Common myeloid progenitor, CD34-positive (primary cell): ENCODE data around the gene SANBR.
A peak's percentile ranks its signal among the peaks of the same experiment; 100 is the strongest.

ENCODE experiments used
- CTCF ChIA-PET: fragments of 350-600 bp; sonication (Branson Sonifier 250); formaldehyde crosslinking; loops from one replicate; lab custom pipeline; 2021; ENCODE audit warnings: antibody characterized with exemption; lab: Charles Lee
- POLR2A ChIA-PET: fragments of 350-600 bp; sonication (Branson Sonifier 250); formaldehyde crosslinking; loops from one replicate; lab custom pipeline; 2021; ENCODE audit warnings: antibody characterized with exemption; lab: Charles Lee
- DNase-seq, 3 donors: peaks; one replicate each; pipeline versions ENCODE4 v3.0.0 to v3.0.0-alpha.2; 2013
- H3K27ac ChIP-seq, 2 experiments: 1 replicate in 1 of 2; 2 replicates in 1 of 2; pipeline ENCODE4 v1.7.0; 2013; ENCODE audit warnings: inconsistent platforms in 2 of 2, low read length in 2 of 2, mild to moderate bottlenecking in 2 of 2, low read depth in 1 of 2, moderate library complexity in 1 of 2; ENCODE audit not compliant: severe bottlenecking in 2 of 2, insufficient read depth in 1 of 2, poor library complexity in 1 of 2
- H3K27me3 ChIP-seq, 5 experiments: replicated peaks in 2 of 5; 1 replicate in 3 of 5; 2 replicates in 2 of 5; pipeline versions ENCODE4 v1.6.1 to v1.7.0; 2013; ENCODE audit warnings: low read length in 4 of 5, mild to moderate bottlenecking in 2 of 5, moderate library complexity in 2 of 5, inconsistent platforms in 1 of 5; ENCODE audit not compliant: insufficient read depth in 5 of 5, control insufficient read depth in 4 of 5
- H3K36me3 ChIP-seq, 4 experiments: 1 replicate in 2 of 4; 2 replicates in 2 of 4; pipeline versions ENCODE4 v1.6.1 to v1.7.0; 2013; ENCODE audit warnings: low read length in 3 of 4, control low read depth in 1 of 4, mild to moderate bottlenecking in 1 of 4; ENCODE audit not compliant: control insufficient read depth in 4 of 4, insufficient read depth in 4 of 4
- H3K4me1 ChIP-seq, 4 experiments: 1 replicate in 3 of 4; 2 replicates in 1 of 4; pipeline versions ENCODE4 v1.6.1 to v1.7.1; 2013; ENCODE audit warnings: low read length in 3 of 4, mild to moderate bottlenecking in 3 of 4, control low read depth in 1 of 4, inconsistent platforms in 1 of 4, moderate library complexity in 1 of 4; ENCODE audit not compliant: control insufficient read depth in 4 of 4, insufficient read depth in 4 of 4; ENCODE audit errors: control extremely low read depth in 1 of 4
- H3K4me3 ChIP-seq, 7 experiments: 1 replicate in 4 of 7; 2 replicates in 3 of 7; pipeline versions ENCODE4 v1.5.1 to v1.7.0; 2013; ENCODE audit warnings: mild to moderate bottlenecking in 7 of 7, low read length in 6 of 7, moderate library complexity in 6 of 7, inconsistent platforms in 2 of 7, low read depth in 2 of 7, control low read depth in 1 of 7; ENCODE audit not compliant: insufficient read depth in 4 of 7, control insufficient read depth in 1 of 7; ENCODE audit errors: extremely low read depth in 1 of 7
- H3K9me3 ChIP-seq, 5 experiments: 1 replicate in 4 of 5; 2 replicates in 1 of 5; pipeline versions ENCODE4 v1.6.1 to v1.7.1; 2013; ENCODE audit warnings: low read length in 4 of 5, mild to moderate bottlenecking in 2 of 5, inconsistent platforms in 1 of 5, low read depth in 1 of 5, moderate library complexity in 1 of 5; ENCODE audit not compliant: control insufficient read depth in 4 of 5, insufficient read depth in 2 of 5; ENCODE audit errors: control extremely low read depth in 1 of 5
- WGBS: methylation state at CpG from one replicate; pipeline ENCODE4 v1.1.5; 2013; ENCODE audit not compliant: insufficient coverage; 5-methylcytosine and 5-hydroxymethylcytosine counted together

SANBR gene

DNA sequence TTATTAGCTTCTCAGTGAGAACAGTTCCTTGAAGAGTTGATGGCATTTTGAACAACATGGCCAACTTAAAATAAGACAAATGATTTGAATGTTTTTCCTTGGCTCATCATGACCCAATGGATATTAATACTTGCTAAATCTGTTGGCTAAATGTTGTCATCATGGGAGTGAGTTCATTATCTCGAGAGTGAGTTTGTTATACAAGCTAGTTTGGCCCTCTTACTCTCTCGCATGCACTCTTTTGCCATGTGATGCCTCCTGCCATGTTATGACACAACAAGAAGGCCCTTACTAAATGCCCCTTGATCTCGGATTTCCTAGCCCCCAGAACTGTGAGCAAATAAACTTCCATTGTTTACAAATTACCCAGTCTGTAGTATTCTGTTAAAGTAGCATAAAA is 22.9 kb upstream of the SANBR start:
- Histone ChIP-seq H3K36me3 (peaks cover 2 to 26% (median 12%) of the 10 kb centered on the region in 4 experiments), H3K4me3 (no peak overlapping the region), H3K27ac (no peak overlapping the region), H3K9me3 (no peaks in the 10 kb centered on the region), H3K27me3 (no peaks in the 10 kb centered on the region), H3K4me1 (peaks cover 0 to 7% (median 5%) of the 10 kb centered on the region in 4 experiments)
- ChIA-PET CTCF (interaction anchor here (1.1 kb wide), 1 partner anchor 17 kb away, joined by 3 read pairs; no protein-coding TSS in a partner anchor), POLR2A (no interaction called here)
- no peak for DNase-seq
- 100% methylated on average over 1 of the region's 3 CpGs for WGBS

DNA sequence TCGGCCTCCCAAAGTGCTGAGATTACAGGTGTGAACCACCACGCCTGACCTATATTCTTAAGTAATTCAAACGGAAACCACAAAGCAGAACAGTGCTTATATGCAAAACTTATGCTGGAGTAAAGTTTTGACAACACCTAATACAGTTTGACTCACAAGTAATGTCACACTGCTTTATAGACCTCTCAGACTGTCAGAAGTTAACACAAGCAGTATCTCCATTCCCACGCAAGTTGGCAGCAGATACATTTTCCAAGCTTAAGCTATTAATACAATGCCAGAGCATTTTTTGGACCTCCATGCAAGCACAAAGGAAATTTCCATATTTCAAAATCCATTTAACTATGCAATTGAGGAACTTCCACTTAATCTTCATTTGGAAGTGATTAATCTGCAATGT is 21.0 kb upstream of the SANBR start:
- H3K27ac ChIP-seq, result peak overlapping the region in 1 of 2 experiments; percentile 1
- DNase-seq, result no peak
- peaks cover 7 to 37% (median 23%) of the 10 kb centered on the region in 4 experiments for H3K36me3 ChIP-seq
- CTCF ChIA-PET, result interaction anchor here (1.0 to 1.8 kb wide), 2 partner anchors 10 to 14 kb away, joined by 4 to 6 read pairs; no protein-coding TSS in a partner anchor
- no peaks in the 10 kb centered on the region for H3K27me3 ChIP-seq
- WGBS, result 100% methylated on average over 3 of the region's 4 CpGs
- H3K9me3 ChIP-seq, result no peaks in the 10 kb centered on the region
- no peak overlapping the region for H3K4me3 ChIP-seq
- H3K4me1 ChIP-seq, result peaks cover 0 to 7% (median 5%) of the 10 kb centered on the region in 4 experiments
- POLR2A ChIA-PET, result no interaction called here

DNA sequence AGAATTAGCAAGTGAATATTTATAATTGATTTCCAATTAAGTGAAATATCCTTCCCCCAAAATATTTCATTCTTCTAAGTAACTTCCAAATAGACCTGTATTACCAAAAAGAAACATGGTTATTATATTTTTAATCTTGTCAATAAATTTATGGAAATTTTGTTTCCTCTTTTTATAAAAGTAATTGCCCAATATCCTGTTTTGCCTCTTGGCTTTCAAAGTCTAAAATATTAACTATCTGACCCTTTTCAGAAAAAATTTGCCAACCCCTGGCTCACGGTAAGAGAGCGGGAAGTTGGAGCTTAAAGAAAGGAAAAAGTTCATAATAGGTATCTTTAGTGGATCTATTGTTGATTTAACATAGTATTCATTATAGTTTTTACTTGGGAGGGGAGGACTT is 20.4 kb upstream of the SANBR start:
- CTCF ChIA-PET, result interaction anchor here (1.0 kb wide), 1 partner anchor 15 kb away, joined by 4 read pairs; no protein-coding TSS in a partner anchor

DNA sequence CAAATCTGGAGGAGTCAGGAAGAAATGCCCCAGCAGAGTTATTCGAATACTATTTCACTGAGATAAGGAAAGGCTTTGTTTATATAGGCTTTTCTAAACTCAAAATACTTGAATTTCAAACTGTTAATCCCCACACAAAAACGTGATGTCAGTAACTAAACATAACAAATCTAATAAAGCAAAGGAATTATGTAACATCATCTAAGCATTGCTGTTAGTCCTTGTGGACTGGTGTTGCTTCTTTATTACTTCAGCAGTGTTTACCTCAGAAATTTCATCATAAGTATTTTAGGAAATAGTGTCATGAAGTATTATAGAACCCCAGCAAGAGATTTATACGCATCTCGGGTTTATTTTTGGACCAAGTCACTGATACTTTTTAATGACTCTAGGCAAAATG is 19.7 kb upstream of the SANBR start:
- no CpG with 5 or more reads among the region's 4 CpGs for WGBS
- H3K4me3 ChIP-seq, result no peak overlapping the region
- peaks cover 7 to 42% (median 26%) of the 10 kb centered on the region in 4 experiments for H3K36me3 ChIP-seq
- no peaks in the 10 kb centered on the region for H3K27me3 ChIP-seq
- no peak for DNase-seq
- peaks cover 0 to 7% (median 5%) of the 10 kb centered on the region in 4 experiments for H3K4me1 ChIP-seq
- ChIA-PET POLR2A (no interaction called here), CTCF (interaction anchor here (1.0 kb wide), 1 partner anchor 15 kb away, joined by 4 read pairs; no protein-coding TSS in a partner anchor)
- H3K27ac ChIP-seq, result no peak overlapping the region
- no peaks in the 10 kb centered on the region for H3K9me3 ChIP-seq

More for the DNA sequence above, 20.4 kb upstream of the SANBR start:
- no peak overlapping the region for H3K27ac ChIP-seq
- peaks cover 7 to 38% (median 25%) of the 10 kb centered on the region in 4 experiments for H3K36me3 ChIP-seq
- H3K27me3 ChIP-seq, result no peaks in the 10 kb centered on the region
- POLR2A ChIA-PET, result no interaction called here
- H3K4me3 ChIP-seq, result no peak overlapping the region
- H3K9me3 ChIP-seq, result no peaks in the 10 kb centered on the region
- WGBS, result no CpG with 5 or more reads among the region's 2 CpGs
- no peak for DNase-seq
- H3K4me1 ChIP-seq, result peaks cover 0 to 7% (median 5%) of the 10 kb centered on the region in 4 experiments

DNA sequence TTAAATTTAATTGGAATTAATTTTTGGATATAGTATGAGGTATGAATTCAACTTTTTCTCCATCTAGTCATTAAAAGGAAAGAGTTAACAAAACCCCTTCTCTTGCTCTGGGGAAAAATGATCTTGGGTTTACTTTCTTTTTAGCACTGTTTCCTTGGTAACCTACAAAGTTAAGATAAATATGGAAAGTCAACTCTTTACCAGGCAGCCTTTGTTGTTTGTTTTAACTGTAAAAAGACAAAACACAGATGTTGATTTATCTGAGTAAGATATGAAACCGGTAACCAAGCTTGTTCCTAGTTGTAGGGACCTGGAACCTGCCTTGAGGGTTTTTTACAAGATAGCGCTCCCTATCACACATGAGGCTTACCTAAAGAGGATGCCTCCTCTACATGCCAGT is 10.1 kb upstream of the SANBR start:
- H3K36me3 ChIP-seq, result peaks cover 2 to 19% (median 8%) of the 10 kb centered on the region in 4 experiments
- ChIA-PET CTCF (no interaction called here), POLR2A (no interaction called here)
- peak overlapping the region; percentile 67 to 80 for H3K27ac ChIP-seq
- WGBS, result 90% methylated on average over 2 of the region's 2 CpGs
- H3K27me3 ChIP-seq, result no peaks in the 10 kb centered on the region
- DNase-seq, result peak; percentile 25 to 79 (median 72)
- no peak overlapping the region for H3K4me3 ChIP-seq
- no peaks in the 10 kb centered on the region for H3K9me3 ChIP-seq
- H3K4me1 ChIP-seq, result peaks cover 0 to 5% (median 2%) of the 10 kb centered on the region in 4 experiments

DNA sequence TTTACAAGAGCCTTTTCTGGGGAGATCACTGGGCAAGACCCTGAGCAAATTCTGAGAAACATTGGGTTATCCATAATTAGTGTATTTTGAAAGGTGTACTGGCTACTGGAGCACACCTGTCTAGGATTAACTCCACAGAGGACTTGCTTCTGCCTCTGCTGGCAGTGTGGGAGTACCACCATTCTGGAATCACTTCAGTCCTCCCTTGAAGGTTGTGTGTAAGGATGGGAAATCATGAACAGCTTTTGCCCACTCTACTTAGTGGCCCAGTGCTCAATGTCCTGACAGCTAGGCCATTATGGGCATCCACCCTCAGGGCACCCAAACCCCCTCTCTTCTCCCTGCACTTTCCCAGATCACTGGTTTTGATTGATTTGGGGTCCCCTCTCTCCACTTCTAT is 8.1 kb upstream of the SANBR start:
- POLR2A ChIA-PET, result no interaction called here
- CTCF ChIA-PET, result no interaction called here
- Histone ChIP-seq H3K36me3 (peaks cover 2 to 16% (median 5%) of the 10 kb centered on the region in 4 experiments), H3K27ac (no peak overlapping the region), H3K4me3 (no peak overlapping the region), H3K4me1 (peaks cover 0 to 5% (median 2%) of the 10 kb centered on the region in 4 experiments), H3K27me3 (no peaks in the 10 kb centered on the region), H3K9me3 (no peaks in the 10 kb centered on the region)
- no peak for DNase-seq

DNA sequence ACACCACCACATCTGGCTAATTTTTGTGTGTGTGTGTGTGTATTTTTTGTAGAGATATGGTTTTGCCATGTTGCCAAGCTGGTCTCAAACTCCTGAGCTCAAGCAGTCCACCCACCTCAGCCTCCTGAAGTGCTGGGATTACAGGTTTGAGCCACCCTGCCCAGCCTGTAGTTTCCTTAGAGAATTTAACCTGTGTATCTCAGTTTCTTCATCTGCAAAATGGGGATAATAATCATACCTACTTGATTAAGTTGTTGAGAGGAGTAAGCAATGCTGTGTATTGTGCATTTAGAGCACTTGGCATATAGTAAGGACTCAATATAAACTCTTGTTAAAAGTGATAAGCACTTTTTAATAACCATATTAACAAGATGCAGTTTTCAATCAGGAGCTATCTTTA is 6.3 kb upstream of the SANBR start:
- ChIA-PET POLR2A (no interaction called here), CTCF (interaction anchor here (0.5 to 1.0 kb wide), 2 partner anchors 14 to 17 kb away, joined by 3 read pairs; no protein-coding TSS in a partner anchor)
- H3K27me3 ChIP-seq, result no peaks in the 10 kb centered on the region
- H3K36me3 ChIP-seq, result peaks cover 0 to 10% (median 1%) of the 10 kb centered on the region in 4 experiments
- H3K4me3 ChIP-seq, result no peak overlapping the region
- H3K9me3 ChIP-seq, result no peaks in the 10 kb centered on the region
- no peak overlapping the region for H3K27ac ChIP-seq
- DNase-seq, result no peak
- H3K4me1 ChIP-seq, result peaks cover 0 to 5% (median 2%) of the 10 kb centered on the region in 4 experiments
